SK-N-SH (cell line): ENCODE results near the gene ZNF142.

Experiments used
- EP300 ChIP-seq, 2 experiments: IDR thresholded peaks; 2 replicates each; pipeline versions ENCODE4 v1.4.0 to v1.6.1; 2012; ENCODE audit warnings: borderline replicate concordance in 1 of 2, low read depth in 1 of 2, low read length in 1 of 2
- EZH2phosphoT487 ChIP-seq: fragments of 200-600 bp; sonication (generic); IDR thresholded peaks from 2 replicates; pipeline ENCODE4 v1.6.1; 2017; ENCODE audit warnings: low read depth, mixed run types, mild to moderate bottlenecking, antibody characterized with exemption, moderate library complexity, borderline replicate concordance
- FOSL2 ChIP-seq: IDR thresholded peaks from 2 replicates; pipeline ENCODE4 v1.4.0; 2012; ENCODE audit warnings: low read depth, mild to moderate bottlenecking, moderate library complexity, borderline replicate concordance
- NRF1 ChIP-seq: IDR thresholded peaks from 2 replicates; pipeline ENCODE4 v1.6.1; 2012; ENCODE audit warnings: low read depth, mild to moderate bottlenecking, low read length
- RFX5 ChIP-seq: IDR thresholded peaks from 2 replicates; pipeline ENCODE4 v1.6.1; 2012; ENCODE audit warnings: mild to moderate bottlenecking, improper control_type of control experiment, low read length
- USF2 ChIP-seq: fragments of 150-350 bp; IDR thresholded peaks from 2 replicates; pipeline ENCODE4 v1.6.1; 2017; ENCODE audit warnings: antibody characterized with exemption, low read length, low read depth, borderline replicate concordance
- TF ChIP-seq, protein P1 (sequence below): fragments of 200-600 bp; sonication (generic); IDR thresholded peaks from 2 replicates; pipeline ENCODE4 v1.6.1; 2017; ENCODE audit warnings: antibody characterized with exemption, mild to moderate bottlenecking, moderate library complexity

GRCh38 chr2:218659988-218660358, 550 bp upstream of the ZNF142 start:
- TF ChIP-seq, protein P1, sequence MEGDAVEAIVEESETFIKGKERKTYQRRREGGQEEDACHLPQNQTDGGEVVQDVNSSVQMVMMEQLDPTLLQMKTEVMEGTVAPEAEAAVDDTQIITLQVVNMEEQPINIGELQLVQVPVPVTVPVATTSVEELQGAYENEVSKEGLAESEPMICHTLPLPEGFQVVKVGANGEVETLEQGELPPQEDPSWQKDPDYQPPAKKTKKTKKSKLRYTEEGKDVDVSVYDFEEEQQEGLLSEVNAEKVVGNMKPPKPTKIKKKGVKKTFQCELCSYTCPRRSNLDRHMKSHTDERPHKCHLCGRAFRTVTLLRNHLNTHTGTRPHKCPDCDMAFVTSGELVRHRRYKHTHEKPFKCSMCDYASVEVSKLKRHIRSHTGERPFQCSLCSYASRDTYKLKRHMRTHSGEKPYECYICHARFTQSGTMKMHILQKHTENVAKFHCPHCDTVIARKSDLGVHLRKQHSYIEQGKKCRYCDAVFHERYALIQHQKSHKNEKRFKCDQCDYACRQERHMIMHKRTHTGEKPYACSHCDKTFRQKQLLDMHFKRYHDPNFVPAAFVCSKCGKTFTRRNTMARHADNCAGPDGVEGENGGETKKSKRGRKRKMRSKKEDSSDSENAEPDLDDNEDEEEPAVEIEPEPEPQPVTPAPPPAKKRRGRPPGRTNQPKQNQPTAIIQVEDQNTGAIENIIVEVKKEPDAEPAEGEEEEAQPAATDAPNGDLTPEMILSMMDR, result no peak
- TF ChIP-seq EP300 (IDR thresholded peaks at IDR 0.05; ENCODE audit: borderline replicate concordance in 1 of 2, low read depth in 1 of 2, low read length in 1 of 2) (no peak), USF2 (no peak), NRF1 (no peak), FOSL2 (no peak), RFX5 (no peak), EZH2phosphoT487 (no peak)
